GM12874 (cell line): ENCODE results near the gene ZNF337.
A peak's percentile ranks its signal among the peaks of the same experiment; 100 is the strongest.

Experiments used
- CTCF ChIP-seq: IDR thresholded peaks from 2 replicates; pipeline ENCODE4 v1.5.1; 2011; ENCODE audit warnings: low read depth, mild to moderate bottlenecking, control low read depth, low read length, moderate library complexity; ENCODE audit not compliant: insufficient read depth

ZNF337 gene

GRCh38 chr20:25696371-25697131 lies at the start of gene ZNF337:
Gene ZNF337 (minus strand): TSS chr20:25696853. CDS start chr20:25686417, 10,436 bp downstream.
- peak; percentile 18; the same call in 1 of the 2 replicates for TF ChIP-seq CTCF

- TF ChIP-seq CTCF, result no peak
Measured at GRCh38 chr20:25745738-25746137, 49.1 kb upstream of the ZNF337 start.

- TF ChIP-seq CTCF, result no peak
Measured at GRCh38 chr20:25745100-25745499, 48.4 kb upstream of the ZNF337 start.

GRCh38 chr20:25744261-25744660 lies 47.6 kb upstream of the ZNF337 start:
- TF ChIP-seq CTCF, result no peak

- TF ChIP-seq CTCF, result no peak
Measured at GRCh38 chr20:25741088-25741487, 44.4 kb upstream of the ZNF337 start.

- TF ChIP-seq CTCF, result no peak
Measured at GRCh38 chr20:25739615-25740320, 43.1 kb upstream of the ZNF337 start.

- TF ChIP-seq CTCF, result no peak
Measured at GRCh38 chr20:25738198-25738597, 41.5 kb upstream of the ZNF337 start.
